PFSK-1 (cell line): ENCODE results near the gene PRRT2.
A peak's percentile ranks its signal among the peaks of the same experiment; 100 is the strongest.

Experiments
- FOXP2 ChIP-seq: optimal IDR thresholded peaks from 2 replicates; pipeline ENCODE3; 2011; ENCODE audit warnings: borderline replicate concordance, control low read depth, inconsistent platforms; ENCODE audit not compliant: insufficient read depth; ENCODE audit errors: extremely low read length, extremely low read depth
- POLR2AphosphoS5 ChIP-seq: IDR thresholded peaks from 2 replicates; pipeline ENCODE4 v1.6.1; 2012; ENCODE audit warnings: low read depth, mild to moderate bottlenecking, control low read depth, low read length, moderate library complexity
- REST ChIP-seq, 2 experiments: IDR thresholded peaks; 2 replicates each; pipeline versions ENCODE4 v1.6.1 to v1.8.0; 2011 to 2012; ENCODE audit warnings: low read depth in 2 of 2, low read length in 2 of 2, control low read depth in 1 of 2, inconsistent platforms in 1 of 2, mild to moderate bottlenecking in 1 of 2, moderate library complexity in 1 of 2; ENCODE audit not compliant: insufficient read depth in 1 of 2
- SIN3A ChIP-seq: IDR thresholded peaks from 2 replicates; pipeline ENCODE4 v1.6.1; 2012; ENCODE audit warnings: mild to moderate bottlenecking, low read length, moderate library complexity, borderline replicate concordance; ENCODE audit not compliant: insufficient read depth
- TAF1 ChIP-seq: IDR thresholded peaks from 2 replicates; pipeline ENCODE4 v1.6.1; 2012; ENCODE audit warnings: low read length, control low read depth, borderline replicate concordance; ENCODE audit not compliant: insufficient read depth

PRRT2 gene

GRCh38 chr16:29820730-29821642, 9.0 kb downstream of the PRRT2 start:
- TF ChIP-seq FOXP2 (no peak), REST (IDR thresholded peaks at IDR 0.05; ENCODE audit: insufficient read depth in 1 of 2, low read depth in 2 of 2, low read length in 2 of 2) (no peak), SIN3A (no peak), POLR2AphosphoS5 (no peak; the same call in 1 of the 2 replicates)

- TF ChIP-seq SIN3A (peak; percentile 57; the same call in 1 of the 2 replicates), POLR2AphosphoS5 (no peak)
Measured at GRCh38 chr16:29821643-29822115, 9.7 kb downstream of the PRRT2 start.

- TF ChIP-seq TAF1 (no peak), POLR2AphosphoS5 (no peak), SIN3A (no peak), FOXP2 (no peak), REST (IDR thresholded peaks at IDR 0.05; ENCODE audit: insufficient read depth in 1 of 2, low read depth in 2 of 2, low read length in 2 of 2) (no peak)
Measured at GRCh38 chr16:29824589-29825144, 12.7 kb downstream of the PRRT2 start.

- TF ChIP-seq POLR2AphosphoS5 (no peak), SIN3A (no peak), TAF1 (no peak), REST (IDR thresholded peaks at IDR 0.05; ENCODE audit: insufficient read depth in 1 of 2, low read depth in 2 of 2, low read length in 2 of 2) (no peak), FOXP2 (no peak)
Measured at GRCh38 chr16:29825145-29826044, 13.4 kb downstream of the PRRT2 start.

- TF ChIP-seq REST (IDR thresholded peaks at IDR 0.05; ENCODE audit: insufficient read depth in 1 of 2, low read depth in 2 of 2, low read length in 2 of 2): no peak
- TF ChIP-seq SIN3A: no peak
- no peak for TF ChIP-seq TAF1
- no peak for TF ChIP-seq POLR2AphosphoS5
- no peak for TF ChIP-seq FOXP2
Measured at GRCh38 chr16:29826342-29826695, 14.3 kb downstream of the PRRT2 start.
